GM03348 (cell line): Measurements from ENCODE around the gene REG3G.
"Not testable (repeated sequence)": the region's sequence is repeated elsewhere in the genome, so short reads cannot be mapped to it uniquely, and the experiment has no call there.

ENCODE experiments used
- DNase-seq: peaks from one replicate; pipeline ENCODE4 v3.0.0; 2012; ENCODE audit warnings: low spot score

Gene REG3G

GRCh38 chr2:79016342-79016741 lies 9.2 kb upstream of the REG3G start:
- no peak for DNase-seq

GRCh38 chr2:79026061-79026460 lies 559 bp downstream of the REG3G start:
- no peak for DNase-seq

GRCh38 chr2:79039944-79040343 lies 14.4 kb downstream of the REG3G start:
- DNase-seq = no peak

GRCh38 chr2:79041032-79041448 lies 15.5 kb downstream of the REG3G start:
- DNase-seq = no peak

- DNase-seq = not testable (repeated sequence)
Measured at GRCh38 chr2:79053486-79053885, 28.0 kb downstream of the REG3G start.

GRCh38 chr2:79054769-79055168 lies 29.3 kb downstream of the REG3G start:
- DNase-seq = not testable (repeated sequence)

GRCh38 chr2:79065201-79065600 lies 39.7 kb downstream of the REG3G start:
- DNase-seq = no peak

GRCh38 chr2:79071078-79071477 lies 45.6 kb downstream of the REG3G start:
- no peak for DNase-seq
